Measurements from ENCODE around the gene RAP1GAP. TPM values are rescaled to one million over a fixed set of nuclear protein-coding genes. Genes with fewer than 3 reads are reported as not detected.

The RAP1GAP gene
- total RNA-seq, 4 donors from 2014 or later = 14.1 to 37.4 (median 28.8) TPM

DNA sequence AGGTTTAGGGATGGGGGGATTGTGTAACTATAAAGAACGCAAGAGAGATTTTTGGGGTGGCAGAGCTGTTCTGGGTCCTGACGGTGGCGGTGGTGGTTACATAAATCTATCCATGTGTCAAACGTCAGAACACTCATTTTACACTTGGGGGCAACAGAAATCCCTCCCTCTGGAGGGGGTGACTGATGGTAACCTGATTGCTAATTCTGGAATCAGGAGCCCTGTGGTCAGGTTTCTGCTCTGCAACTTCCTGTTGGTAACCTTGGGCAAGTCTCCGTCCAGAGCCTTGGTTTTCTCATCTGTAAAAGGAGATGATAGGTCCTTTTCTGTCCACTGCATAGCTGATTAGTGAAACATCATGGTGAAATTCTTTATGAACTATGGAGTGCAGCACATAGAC is 119.1 kb downstream of the RAP1GAP start:
- Histone ChIP-seq H3K4me3 (no peak overlapping the region), H3K36me3 (no peaks in the 10 kb centered on the region), H3K4me1 (no peaks in the 10 kb centered on the region), H3K27me3 (peaks cover 24% of the 10 kb centered on the region), H3K27ac (no peak overlapping the region), H3K9me3 (no peaks in the 10 kb centered on the region)
- DNase-seq = no peak
- TF ChIP-seq EP300 (IDR thresholded peaks at IDR 0.05; ENCODE audit: low read depth) (no peak), POLR2A (IDR thresholded peaks at IDR 0.05) (no peak), POLR2AphosphoS5 (IDR thresholded peaks at IDR 0.05) (no peak)
- TF ChIP-seq, protein P1, sequence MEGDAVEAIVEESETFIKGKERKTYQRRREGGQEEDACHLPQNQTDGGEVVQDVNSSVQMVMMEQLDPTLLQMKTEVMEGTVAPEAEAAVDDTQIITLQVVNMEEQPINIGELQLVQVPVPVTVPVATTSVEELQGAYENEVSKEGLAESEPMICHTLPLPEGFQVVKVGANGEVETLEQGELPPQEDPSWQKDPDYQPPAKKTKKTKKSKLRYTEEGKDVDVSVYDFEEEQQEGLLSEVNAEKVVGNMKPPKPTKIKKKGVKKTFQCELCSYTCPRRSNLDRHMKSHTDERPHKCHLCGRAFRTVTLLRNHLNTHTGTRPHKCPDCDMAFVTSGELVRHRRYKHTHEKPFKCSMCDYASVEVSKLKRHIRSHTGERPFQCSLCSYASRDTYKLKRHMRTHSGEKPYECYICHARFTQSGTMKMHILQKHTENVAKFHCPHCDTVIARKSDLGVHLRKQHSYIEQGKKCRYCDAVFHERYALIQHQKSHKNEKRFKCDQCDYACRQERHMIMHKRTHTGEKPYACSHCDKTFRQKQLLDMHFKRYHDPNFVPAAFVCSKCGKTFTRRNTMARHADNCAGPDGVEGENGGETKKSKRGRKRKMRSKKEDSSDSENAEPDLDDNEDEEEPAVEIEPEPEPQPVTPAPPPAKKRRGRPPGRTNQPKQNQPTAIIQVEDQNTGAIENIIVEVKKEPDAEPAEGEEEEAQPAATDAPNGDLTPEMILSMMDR (IDR thresholded peaks at IDR 0.05) = no peak
- intact Hi-C loops (cut with DNase I; ENCODE audit: low total_unique reads) (no loop called here), in situ Hi-C loops (cut with MboI; ENCODE audit: low pct_ligation_motif_present in 1 of 4, low pct_unique_long_range_greater_than_20kb in 1 of 4, low sequenced_read_pairs in 3 of 4) (no loop called here)
- WGBS, 2 donors (ENCODE audit: low coverage in 1 of 2) = 60 to 63% methylated on average over 5 of the region's 5 CpGs

DNA sequence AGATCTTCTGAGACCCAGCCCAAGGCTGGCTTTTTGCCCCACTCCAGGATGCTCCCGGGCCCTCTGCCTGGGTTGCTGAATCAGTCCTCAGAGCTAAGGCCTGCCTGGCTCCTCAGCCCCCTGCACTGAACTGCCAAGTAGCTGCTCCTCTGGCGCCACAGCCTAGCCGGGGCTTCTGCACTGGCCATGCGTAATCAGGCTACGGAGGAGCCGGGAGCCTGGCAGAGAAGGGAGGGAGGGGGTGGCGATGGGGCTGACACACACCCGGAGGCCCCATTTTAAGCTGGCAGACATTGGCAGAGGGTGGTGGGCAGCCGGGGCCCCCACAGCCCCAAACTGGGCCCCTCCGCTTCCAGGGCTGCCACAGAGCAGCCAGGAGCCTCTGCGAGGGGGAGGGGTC is 121.3 kb downstream of the RAP1GAP start:
- WGBS, 2 donors (ENCODE audit: low coverage in 1 of 2) = 92% methylated on average over 2 of the region's 11 CpGs; no CpG with 5 or more reads in 1 of the 2 donors
- intact Hi-C loops (cut with DNase I; ENCODE audit: low total_unique reads) (no loop called here), in situ Hi-C loops (cut with MboI; ENCODE audit: low pct_ligation_motif_present in 1 of 4, low pct_unique_long_range_greater_than_20kb in 1 of 4, low sequenced_read_pairs in 3 of 4) (no loop called here)
- Histone ChIP-seq H3K36me3 (no peaks in the 10 kb centered on the region), H3K27me3 (peaks cover 17% of the 10 kb centered on the region), H3K27ac (no peak overlapping the region), H3K4me3 (no peak overlapping the region), H3K4me1 (no peaks in the 10 kb centered on the region), H3K9me3 (no peaks in the 10 kb centered on the region)
- no peak for DNase-seq
- TF ChIP-seq, protein P1 (IDR thresholded peaks at IDR 0.05) = no peak
- TF ChIP-seq POLR2AphosphoS5 (IDR thresholded peaks at IDR 0.05) = no peak
- TF ChIP-seq POLR2A (IDR thresholded peaks at IDR 0.05) = no peak
- TF ChIP-seq EP300 (IDR thresholded peaks at IDR 0.05; ENCODE audit: low read depth) = no peak

Other genes with a start within 250 kb of the RAP1GAP start
- 10 to 100 TPM in 2 of 4 donors, 1 to 10 TPM in 2; 2.3 to 80.2 (median 10.9) TPM for gene NBPF3, start 229.2 kb downstream of the RAP1GAP start, total RNA-seq
- gene ALPL, start 159.9 kb downstream of the RAP1GAP start, total RNA-seq = 1 to 10 TPM; 1.6 to 8.6 (median 1.8) TPM
- 10 to 100 TPM; 48.4 to 87.3 (median 51.4) TPM for gene USP48, start 113.8 kb upstream of the RAP1GAP start, total RNA-seq
- gene LDLRAD2, start 142.9 kb upstream of the RAP1GAP start, total RNA-seq = under 1 TPM in 1 of 4 donors, not detected in 3; 0.48 TPM

All from transverse colon (tissue), 4 donors.